ENCODE data around the gene FNTB. TPM values are rescaled to one million over a fixed set of nuclear protein-coding genes. Genes with fewer than 3 reads are reported as not detected.

FNTB gene
- total RNA-seq, 1 donor: 3.5 TPM

DNA sequence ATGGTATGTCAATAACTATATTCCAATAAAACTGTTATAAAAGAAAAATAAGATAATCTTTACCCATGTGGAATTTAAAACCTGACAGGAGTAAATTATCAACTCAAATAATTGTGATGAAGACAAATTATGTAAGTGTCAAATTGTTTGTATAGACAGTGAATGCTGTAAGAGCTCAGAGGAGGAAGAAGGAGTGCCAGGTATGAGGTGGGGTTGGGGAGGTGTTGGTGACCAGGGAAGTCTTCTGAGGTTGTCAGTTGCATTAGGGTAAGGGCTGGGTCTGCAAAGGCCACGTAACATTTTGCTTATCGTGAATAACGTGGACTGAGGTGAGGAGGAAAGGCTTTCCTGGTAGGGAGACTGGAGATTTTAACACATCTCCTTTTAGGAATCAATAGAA lies 118.1 kb downstream of the FNTB start:
- H3K9me3 ChIP-seq (ENCODE audit: low read depth, low read length): no peaks in the 10 kb centered on the region
- no peaks in the 10 kb centered on the region for H3K27me3 ChIP-seq (ENCODE audit: insufficient read depth, low read length)
- no peak overlapping the region for H3K4me3 ChIP-seq (ENCODE audit: low read length)
- peaks cover 22% of the 10 kb centered on the region for H3K4me1 ChIP-seq (ENCODE audit: insufficient read depth, low read length)

DNA sequence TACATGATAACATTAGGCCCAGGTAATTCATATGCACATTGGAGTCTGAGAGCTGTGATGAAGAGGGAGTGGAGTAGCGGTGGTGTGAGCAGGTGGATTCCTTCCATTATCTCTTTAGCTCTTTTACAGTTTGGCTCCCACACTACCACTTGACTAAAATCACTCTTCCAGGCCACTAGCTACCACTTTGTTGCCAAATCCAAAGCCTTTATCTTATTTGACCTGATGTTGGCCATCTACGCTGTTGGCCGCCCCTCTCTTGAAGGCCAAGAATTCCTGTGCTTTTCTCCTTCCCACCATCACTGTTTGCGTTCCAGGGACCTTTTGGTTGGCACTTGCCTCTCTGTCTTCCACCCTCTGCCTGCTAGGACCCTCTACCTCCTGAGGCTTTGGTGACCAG lies 119.6 kb downstream of the FNTB start:
- Histone ChIP-seq H3K4me1 (ENCODE audit: insufficient read depth, low read length) (peaks cover 7% of the 10 kb centered on the region), H3K9me3 (ENCODE audit: low read depth, low read length) (no peaks in the 10 kb centered on the region), H3K4me3 (ENCODE audit: low read length) (no peak overlapping the region), H3K27me3 (ENCODE audit: insufficient read depth, low read length) (no peaks in the 10 kb centered on the region)

DNA sequence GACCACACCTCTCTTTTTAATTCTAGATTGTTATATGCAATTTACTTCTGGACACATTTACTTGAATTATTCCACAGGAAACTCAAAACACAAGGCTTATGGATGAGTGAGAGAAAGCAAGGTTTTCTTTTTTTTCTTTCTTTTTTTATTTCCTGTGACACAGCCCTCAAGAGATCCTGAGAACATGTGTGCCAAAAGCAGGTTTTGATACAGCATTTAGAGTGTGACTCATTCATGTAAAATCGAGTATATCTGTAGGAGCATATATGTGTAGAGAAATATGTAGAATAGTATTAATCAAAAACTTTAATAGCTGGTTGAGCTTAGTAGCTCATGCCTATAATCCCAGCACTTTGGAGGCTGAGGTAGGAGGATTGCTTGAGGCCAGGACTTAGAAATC lies 120.0 kb downstream of the FNTB start:
- no peak overlapping the region for H3K4me3 ChIP-seq (ENCODE audit: low read length)

DNA sequence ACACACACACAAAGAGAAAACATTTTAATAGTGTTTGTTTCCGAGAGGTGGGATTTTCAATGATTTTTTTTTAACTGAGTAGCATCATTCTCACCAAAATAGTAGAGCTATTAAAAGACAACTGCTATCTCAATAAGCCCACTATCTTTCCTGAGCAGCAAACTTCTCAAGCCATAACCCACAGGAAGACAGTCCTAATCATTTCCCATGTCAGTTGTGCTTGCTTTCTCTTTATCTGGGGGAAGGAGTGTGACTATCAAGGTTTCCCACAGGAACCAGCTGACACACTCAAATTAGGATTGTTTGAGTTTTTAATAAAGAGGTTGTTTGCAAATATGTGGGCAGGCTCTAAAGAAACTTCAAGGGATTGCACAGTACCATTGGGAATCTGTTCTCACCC lies 120.5 kb downstream of the FNTB start:
- H3K4me3 ChIP-seq (ENCODE audit: low read length): no peak overlapping the region
- no peaks in the 10 kb centered on the region for H3K9me3 ChIP-seq (ENCODE audit: low read depth, low read length)
- H3K4me1 ChIP-seq (ENCODE audit: insufficient read depth, low read length): peaks cover 7% of the 10 kb centered on the region
- no peaks in the 10 kb centered on the region for H3K27me3 ChIP-seq (ENCODE audit: insufficient read depth, low read length)

More for the DNA sequence above, 120.0 kb downstream of the FNTB start:
- H3K4me1 ChIP-seq (ENCODE audit: insufficient read depth, low read length): peaks cover 7% of the 10 kb centered on the region
- H3K27me3 ChIP-seq (ENCODE audit: insufficient read depth, low read length): no peaks in the 10 kb centered on the region
- H3K9me3 ChIP-seq (ENCODE audit: low read depth, low read length): no peaks in the 10 kb centered on the region

DNA sequence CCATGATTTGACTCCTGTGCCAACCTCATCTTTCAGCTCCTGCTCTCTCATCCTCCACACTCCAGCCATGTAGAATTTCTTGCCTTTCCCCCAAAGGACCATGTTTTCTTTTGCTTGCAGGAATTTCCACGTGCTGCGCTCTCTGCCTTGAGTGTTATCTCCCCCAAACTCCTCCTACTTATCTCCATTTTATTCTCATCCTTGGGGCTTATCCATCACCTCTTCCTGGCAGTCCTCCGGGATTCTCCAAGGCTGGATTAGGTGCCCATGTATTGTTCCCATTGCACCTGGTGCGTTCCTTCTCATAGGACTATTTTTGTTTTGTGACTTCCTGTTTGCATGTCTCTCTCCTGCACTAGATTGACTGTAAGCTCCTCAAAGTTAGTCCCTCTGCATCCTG lies 122.7 kb downstream of the FNTB start:
- Histone ChIP-seq H3K9me3 (ENCODE audit: low read depth, low read length) (no peaks in the 10 kb centered on the region), H3K4me3 (ENCODE audit: low read length) (no peak overlapping the region), H3K27me3 (ENCODE audit: insufficient read depth, low read length) (no peaks in the 10 kb centered on the region), H3K4me1 (ENCODE audit: insufficient read depth, low read length) (no peaks in the 10 kb centered on the region)

DNA sequence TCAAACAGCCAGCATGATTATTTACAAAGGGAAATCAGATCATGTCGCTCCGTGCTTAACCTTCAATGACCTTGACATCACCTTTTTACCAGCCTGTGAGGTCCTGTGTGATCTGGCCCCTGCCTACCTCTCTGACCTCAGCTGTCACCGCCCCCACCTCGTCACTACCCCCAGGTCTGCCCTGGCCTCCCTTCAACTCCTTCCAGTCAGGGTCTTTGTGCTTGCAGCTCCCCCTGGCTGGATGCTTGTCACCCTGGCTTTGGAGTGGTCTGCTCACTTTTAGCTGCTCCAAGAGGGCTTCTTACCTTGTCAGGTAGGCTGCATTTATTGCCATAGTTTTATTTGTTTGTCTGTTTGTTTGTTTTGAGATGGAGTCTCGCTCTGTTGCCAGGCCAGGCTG lies 123.8 kb downstream of the FNTB start:
- Histone ChIP-seq H3K4me3 (ENCODE audit: low read length) (no peak overlapping the region), H3K27me3 (ENCODE audit: insufficient read depth, low read length) (no peaks in the 10 kb centered on the region), H3K4me1 (ENCODE audit: insufficient read depth, low read length) (no peaks in the 10 kb centered on the region), H3K9me3 (ENCODE audit: low read depth, low read length) (no peaks in the 10 kb centered on the region)

Other genes with a start within 250 kb of the FNTB start
- gene SPTB, start 107.0 kb upstream of the FNTB start, total RNA-seq: 1.5 TPM
- 110 TPM for gene CHURC1, start 72.4 kb upstream of the FNTB start, total RNA-seq
- gene GPX2, start 44.1 kb upstream of the FNTB start, total RNA-seq: not detected
- 2.9 TPM for gene RAB15, start 14.6 kb upstream of the FNTB start, total RNA-seq
- 158 TPM for gene MAX, start 115.6 kb downstream of the FNTB start, total RNA-seq